Endothelial cell of umbilical vein (primary cell): Measurements from ENCODE around the gene SPEF2. TPM values are rescaled to one million over a fixed set of nuclear protein-coding genes. Genes with fewer than 3 reads are reported as not detected.

Source experiments
- BruUV-seq: library from RNA; stranded (reverse); fragments of 400-500 nt; replicated peaks from 2 replicates; lab custom pipeline; 2021; lab: Mats Ljungman, UMichigan
- CTCF ChIA-PET: fragments of 300-600, 350-600 bp; sonication (Branson Sonifier 250); formaldehyde crosslinking; loops from one replicate; lab custom pipeline; 2021; ENCODE audit warnings: antibody characterized with exemption, inconsistent platforms; lab: Charles Lee
- POLR2A ChIA-PET: fragments of 300-600, 350-600 bp; sonication (Branson Sonifier 250); formaldehyde crosslinking; loops from one replicate; lab custom pipeline; 2021; ENCODE audit warnings: antibody characterized with exemption, inconsistent platforms; lab: Charles Lee
- DNase-seq: peaks from one replicate; pipeline ENCODE4 v3.0.0-alpha.2; 2011; ENCODE audit warnings: low read depth, low spot score
- FAIRE-seq: peaks from 2 replicates; lab custom pipeline; 2011; peaks lifted over from hg19 to GRCh38; lab: Jason Lieb, UNC
- H2AFZ ChIP-seq: 2 replicates; pipeline ENCODE4 v1.6.0; 2012; ENCODE audit warnings: low read depth, low read length, control low read depth, inconsistent platforms
- H3K27ac ChIP-seq: 2 replicates; pipeline ENCODE4 v1.5.1; 2011; ENCODE audit warnings: low read depth, mild to moderate bottlenecking, control low read depth, low read length, moderate library complexity; ENCODE audit not compliant: insufficient read depth
- H3K27me3 ChIP-seq, 2 experiments: 2 replicates each; pipeline versions ENCODE4 v1.6.0 to v1.6.1; 2011; ENCODE audit warnings: low read length in 2 of 2, mixed read lengths in 1 of 2; ENCODE audit not compliant: control insufficient read depth in 2 of 2, insufficient read depth in 2 of 2
- H3K36me3 ChIP-seq, 2 experiments: 2 replicates in 1 of 2; 3 replicates in 1 of 2; pipeline ENCODE4 v1.5.1; 2011; ENCODE audit warnings: low read length in 2 of 2, mild to moderate bottlenecking in 1 of 2, moderate library complexity in 1 of 2; ENCODE audit not compliant: control insufficient read depth in 2 of 2, insufficient read depth in 2 of 2; ENCODE audit errors: extremely low read depth in 1 of 2
- H3K4me1 ChIP-seq: 3 replicates; pipeline ENCODE4 v1.5.1; 2011; ENCODE audit warnings: mild to moderate bottlenecking, low read length; ENCODE audit not compliant: control insufficient read depth, insufficient read depth; ENCODE audit errors: extremely low read depth
- H3K4me2 ChIP-seq: 2 replicates; pipeline ENCODE4 v1.6.1; 2011; ENCODE audit warnings: low read length, control low read depth, mixed read lengths; ENCODE audit not compliant: insufficient read depth
- H3K4me3 ChIP-seq, 3 experiments: fragments of 200-600 bp in 1 of 3; sonication (generic), shearing (Covaris generic) in 1 of 3; replicated peaks in 1 of 3; 2 replicates each; pipeline ENCODE4 v1.5.1; 2011 to 2016; ENCODE audit warnings: control low read depth in 3 of 3, low read length in 3 of 3, mild to moderate bottlenecking in 2 of 3, inconsistent platforms in 1 of 3, low read depth in 1 of 3, moderate library complexity in 1 of 3; ENCODE audit not compliant: insufficient read depth in 1 of 3
- H3K79me2 ChIP-seq: 2 replicates; pipeline ENCODE4 v1.6.0; 2012; ENCODE audit warnings: low read length, inconsistent platforms; ENCODE audit not compliant: control insufficient read depth, insufficient read depth
- H3K9ac ChIP-seq: replicated peaks from 2 replicates; pipeline ENCODE3; 2011; ENCODE audit warnings: low read length, control low read depth; ENCODE audit not compliant: insufficient read depth; ENCODE audit errors: extremely low read depth
- H3K9me1 ChIP-seq: replicated peaks from 3 replicates; pipeline ENCODE4 v1.6.0; 2011; ENCODE audit warnings: mild to moderate bottlenecking, low read length; ENCODE audit not compliant: control insufficient read depth, insufficient read depth; ENCODE audit errors: extremely low read depth
- H3K9me3 ChIP-seq: replicated peaks from 2 replicates; pipeline ENCODE4 v1.5.1; 2012; ENCODE audit warnings: low read length, inconsistent platforms; ENCODE audit not compliant: control insufficient read depth, insufficient read depth
- H4K20me1 ChIP-seq: replicated peaks from 2 replicates; pipeline ENCODE3; 2011; ENCODE audit warnings: mild to moderate bottlenecking, low read length; ENCODE audit not compliant: control insufficient read depth, insufficient read depth; ENCODE audit errors: extremely low read depth
- EZH2 ChIP-seq: IDR thresholded peaks from 2 replicates; pipeline ENCODE4 v1.6.1; 2012; ENCODE audit warnings: borderline replicate concordance, low read depth, mild to moderate bottlenecking, moderate library complexity, low read length, inconsistent platforms; ENCODE audit not compliant: severe bottlenecking
- FOS ChIP-seq: IDR thresholded peaks from 2 replicates; pipeline ENCODE4 v1.6.1; 2011; ENCODE audit warnings: mild to moderate bottlenecking, low read length, moderate library complexity, borderline replicate concordance; ENCODE audit not compliant: insufficient read depth
- GATA2 ChIP-seq: IDR thresholded peaks from 2 replicates; pipeline ENCODE4 v1.7.0; 2011; ENCODE audit warnings: low read depth, mild to moderate bottlenecking, moderate library complexity, mixed read lengths, low read length; ENCODE audit not compliant: insufficient read length, insufficient read depth
- JUN ChIP-seq: IDR thresholded peaks from 2 replicates; pipeline ENCODE4 v1.6.1; 2011; ENCODE audit warnings: borderline replicate concordance, low read depth; ENCODE audit not compliant: insufficient read length, insufficient read depth
- MYC ChIP-seq: IDR thresholded peaks from one replicate; pipeline ENCODE4 v1.6.1; 2011; ENCODE audit warnings: mild to moderate bottlenecking, low read depth, low read length
- POLR2A ChIP-seq: IDR thresholded peaks from 2 replicates; pipeline ENCODE4 v1.6.1; 2012; ENCODE audit warnings: low read depth, mild to moderate bottlenecking, control low read depth, low read length
- POLR2AphosphoS5 ChIP-seq: IDR thresholded peaks from 2 replicates; pipeline ENCODE4 v1.6.1; 2012; ENCODE audit warnings: low read depth, mild to moderate bottlenecking, control low read depth, low read length, moderate library complexity; ENCODE audit not compliant: insufficient read depth
- dilution Hi-C: fragments of 300-500 bp; cut with MboI; formaldehyde crosslinking; loops from one replicate; pipeline ENCODE4 v1.15.0; 2019; ENCODE audit warnings: low sequenced_read_pairs; ENCODE audit not compliant: extremely low pct_ligation_motif_present
- intact Hi-C: fragments of 100-400 bp; cut with micrococcal nuclease; formaldehyde crosslinking; loops from one replicate; pipeline ENCODE4 v1.10.0; 2022
- polyA plus RNA-seq, 4 experiments: library from polyadenylated mRNA; depleted of rRNA in 3 of 4; stranded (reverse) in 3 of 4; unstranded in 1 of 4; fragments of >200 nt; gene quantifications; 2 replicates each; pipeline versions ENCODE4 v1.2.1 to v1.2.3, GENCODE V29; 2011 to 2012; ENCODE audit warnings: missing spikeins in 1 of 4
- total RNA-seq: library from RNA; stranded (reverse); gene quantifications from 2 replicates; pipeline ENCODE4 v1.2.3, GENCODE V29; 2021
- TF ChIP-seq, protein P1 (sequence below), 2 donors: IDR thresholded peaks; 1 replicate in 1 of 2; 2 replicates in 1 of 2; pipeline ENCODE4 v1.5.1; 2011; ENCODE audit warnings: low read length in 2 of 2, mild to moderate bottlenecking in 2 of 2, moderate library complexity in 2 of 2, control low read depth in 1 of 2, inconsistent platforms in 1 of 2, low read depth in 1 of 2; ENCODE audit not compliant: insufficient read depth in 1 of 2; ENCODE audit errors: extremely low read depth in 1 of 2
- TF ChIP-seq, protein P2 (sequence below): IDR thresholded peaks from 2 replicates; pipeline ENCODE4 v1.6.1; 2011; ENCODE audit not compliant: insufficient read depth, insufficient read length

The SPEF2 gene
- total and polyA plus RNA-seq, 2 donors (not counting 3 experiments of a cell fraction or from before 2014, with no cell fraction given), result 0.28 to 0.73 TPM

DNA sequence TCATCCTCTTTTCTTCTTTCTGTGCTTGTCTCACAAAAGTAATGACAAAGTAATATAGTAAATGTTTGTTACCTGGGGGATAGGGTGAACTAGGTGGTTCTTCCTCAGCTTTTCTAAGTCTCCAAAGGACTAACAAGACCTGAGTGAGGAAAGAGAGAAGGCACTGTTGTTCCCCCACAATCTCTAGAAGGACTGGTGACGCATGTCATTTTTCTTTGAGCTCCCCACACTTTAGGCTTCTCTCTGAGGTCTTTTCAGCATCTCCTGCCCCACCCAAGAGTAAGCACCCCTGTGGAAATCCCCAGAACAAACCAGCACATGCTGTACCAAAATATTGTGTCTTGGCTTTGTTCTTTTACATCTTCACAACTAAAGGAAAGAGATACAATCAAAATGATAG, 236.6 kb downstream of the SPEF2 start:
- Histone ChIP-seq H3K27me3 (no peaks in the 10 kb centered on the region), H3K4me3 (no peak overlapping the region), H3K4me1 (peaks cover 24% of the 10 kb centered on the region), H4K20me1 (no peaks in the 10 kb centered on the region), H3K27ac (no peak overlapping the region), H3K9me3 (no peaks in the 10 kb centered on the region), H3K79me2 (no peaks in the 10 kb centered on the region), H3K4me2 (no peak overlapping the region), H2AFZ (no peak overlapping the region), H3K9ac (no peak overlapping the region), H3K36me3 (no peaks in the 10 kb centered on the region), H3K9me1 (no peaks in the 10 kb centered on the region)
- intact Hi-C loops, result no loop called here
- TF ChIP-seq MYC (no peak), JUN (no peak), EZH2 (no peak), POLR2AphosphoS5 (no peak), GATA2 (no peak), POLR2A (no peak), FOS (no peak)
- TF ChIP-seq, protein P1, sequence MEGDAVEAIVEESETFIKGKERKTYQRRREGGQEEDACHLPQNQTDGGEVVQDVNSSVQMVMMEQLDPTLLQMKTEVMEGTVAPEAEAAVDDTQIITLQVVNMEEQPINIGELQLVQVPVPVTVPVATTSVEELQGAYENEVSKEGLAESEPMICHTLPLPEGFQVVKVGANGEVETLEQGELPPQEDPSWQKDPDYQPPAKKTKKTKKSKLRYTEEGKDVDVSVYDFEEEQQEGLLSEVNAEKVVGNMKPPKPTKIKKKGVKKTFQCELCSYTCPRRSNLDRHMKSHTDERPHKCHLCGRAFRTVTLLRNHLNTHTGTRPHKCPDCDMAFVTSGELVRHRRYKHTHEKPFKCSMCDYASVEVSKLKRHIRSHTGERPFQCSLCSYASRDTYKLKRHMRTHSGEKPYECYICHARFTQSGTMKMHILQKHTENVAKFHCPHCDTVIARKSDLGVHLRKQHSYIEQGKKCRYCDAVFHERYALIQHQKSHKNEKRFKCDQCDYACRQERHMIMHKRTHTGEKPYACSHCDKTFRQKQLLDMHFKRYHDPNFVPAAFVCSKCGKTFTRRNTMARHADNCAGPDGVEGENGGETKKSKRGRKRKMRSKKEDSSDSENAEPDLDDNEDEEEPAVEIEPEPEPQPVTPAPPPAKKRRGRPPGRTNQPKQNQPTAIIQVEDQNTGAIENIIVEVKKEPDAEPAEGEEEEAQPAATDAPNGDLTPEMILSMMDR (IDR thresholded peaks at IDR 0.05; ENCODE audit: extremely low read depth in 1 of 2, insufficient read depth in 1 of 2, low read depth in 1 of 2, low read length in 2 of 2), result no peak
- TF ChIP-seq, protein P2, sequence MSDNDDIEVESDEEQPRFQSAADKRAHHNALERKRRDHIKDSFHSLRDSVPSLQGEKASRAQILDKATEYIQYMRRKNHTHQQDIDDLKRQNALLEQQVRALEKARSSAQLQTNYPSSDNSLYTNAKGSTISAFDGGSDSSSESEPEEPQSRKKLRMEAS, result no peak
- FAIRE-seq (no peak), DNase-seq (no peak)
- dilution Hi-C loops, result no loop called here
- ChIA-PET CTCF (no interaction called here), POLR2A (no interaction called here)
- BruUV-seq, result no TSS peak
